ENCODE results near the gene PPM1E. TPM values are rescaled to one million over a fixed set of nuclear protein-coding genes. Genes with fewer than 3 reads are reported as not detected.

The PPM1E gene
- total and polyA plus RNA-seq, 2 of the 4 experiments (the other 2 are of a cell fraction), result under 0.01 to 0.05 TPM

GRCh38 chr17:58997756-58998553, 242.3 kb downstream of the PPM1E start:
- Histone ChIP-seq H4K8ac (ENCODE audit: low read depth in 2 of 2, low read length in 2 of 2) (0 out of 4 replicates have a peak overlapping the region, but pooled peaks of 1 of the 2 experiments have one; percentile 27), H2BK5ac (ENCODE audit: low read depth, low read length, poor library complexity, severe bottlenecking) (peak overlapping the region; percentile 17), H3K36me3 (ENCODE audit: control insufficient read depth, insufficient read depth, low read length) (peaks cover 3% of the 10 kb centered on the region), H2BK20ac (ENCODE audit: low read depth, low read length) (no peak overlapping the region), H2AK9ac (replicated peaks; ENCODE audit: low read depth, low read length, poor library complexity) (no peak overlapping the region), H2BK15ac (ENCODE audit: low read depth, low read length) (no peak overlapping the region; the same call in 2 of the 3 replicates), H3K56ac (ENCODE audit: extremely low read depth, insufficient read depth, low read length) (no peak overlapping the region), H2AK5ac (ENCODE audit: low read depth, low read length) (no peak overlapping the region), H2BK120ac (ENCODE audit: low read depth, low read length) (peak overlapping the region; percentile 16; the same call in 1 of the 2 replicates), H3K27ac (ENCODE audit: insufficient read depth, low read length) (no peak overlapping the region), H3K23ac (ENCODE audit: low read depth, low read length) (peak overlapping the region; percentile 48), H4K5ac (ENCODE audit: low read depth, low read length) (no peak overlapping the region), H4K20me1 (ENCODE audit: insufficient read depth, low read length) (no peaks in the 10 kb centered on the region), H3K27me3 (ENCODE audit: control insufficient read depth, insufficient read depth, low read length) (no peaks in the 10 kb centered on the region), H3K9ac (ENCODE audit: low read depth, low read length) (no peak overlapping the region), H3K9me1 (ENCODE audit: insufficient read depth, low read length) (no peaks in the 10 kb centered on the region; the same call in 1 of the 2 replicates), H3K4me3 (ENCODE audit: insufficient read depth, low read depth, low read length) (no peak overlapping the region), H3K18ac (ENCODE audit: low read depth, low read length) (peak overlapping the region; percentile 66; the same call in 1 of the 2 replicates), H3K14ac (replicated peaks; ENCODE audit: low read depth, low read length) (no peak overlapping the region; the same call in 1 of the 2 replicates), H3K4ac (ENCODE audit: low read depth, low read length) (peak overlapping the region; percentile 51), H3K9me3 (ENCODE audit: control insufficient read depth, insufficient read depth, low read length) (no peaks in the 10 kb centered on the region), H3K4me2 (ENCODE audit: low read depth, low read length) (peak overlapping the region; percentile 30), H2AFZ (replicated peaks; ENCODE audit: low read length, poor library complexity) (no peak overlapping the region), H4K91ac (ENCODE audit: insufficient read depth, low read depth, low read length) (peak overlapping the region; percentile 26; the same call in 1 of the 2 replicates), H3K79me1 (ENCODE audit: low read depth in 1 of 2, low read length in 2 of 2) (peaks cover 4 to 6% of the 10 kb centered on the region in 2 experiments; a peak in 1 of 4 replicates), H3K4me1 (ENCODE audit: control insufficient read depth, insufficient read depth, low read length) (peaks cover 12% of the 10 kb centered on the region)
- WGBS, 2 experiments (ENCODE audit: extremely low coverage in 2 of 2, insufficient read length in 1 of 2), result no CpG with 5 or more reads among the region's 7 CpGs
- CTCF ChIA-PET, result no interaction called here
- BruUV-seq (replicated peaks), result no TSS peak
- in situ Hi-C loops (cut with MboI; ENCODE audit: low sequenced_read_pairs) (loop anchor here (5.0 kb wide), 1 partner anchor 476 kb away; no protein-coding TSS in a partner anchor), intact Hi-C loops (cut with micrococcal nuclease) (no loop called here), dilution Hi-C loops (cut with HindIII; ENCODE audit: low sequenced_read_pairs, unreplicated experiment) (no loop called here)
- peak; percentile 50 for ATAC-seq (ENCODE audit: low read depth)
- peak; percentile 40 for DNase-seq
- TF ChIP-seq FOS (IDR thresholded peaks at IDR 0.05; ENCODE audit: low read depth, low read length) (peak; percentile 40; the same call in 1 of the 2 replicates), ELK1 (IDR thresholded peaks at IDR 0.05; ENCODE audit: borderline replicate concordance, low read depth, low read length) (no peak), POLR2A (IDR thresholded peaks at IDR 0.05; ENCODE audit: low read depth, low read length) (no peak), BHLHE40 (IDR thresholded peaks at IDR 0.05; ENCODE audit: low read depth, low read length) (no peak)
- POLR2A ChIA-PET (ENCODE audit: unreplicated experiment), result no interaction called here

Measured in IMR-90 (cell line).